Activated CD4-positive, alpha-beta T cell treated with anti-CD3 and anti-CD28 coated beads for 24 hours (primary cell): Measurements from ENCODE around the gene DOCK1.

Experiments used
- DNase-seq, 2 donors: peaks; one replicate each; pipeline ENCODE4 v3.0.0-alpha.2; 2020; ENCODE audit warnings: low read depth in 2 of 2

The DOCK1 gene

GRCh38 chr10:127218658-127219057 lies 313.4 kb downstream of the DOCK1 start:
- DNase-seq: no peak

DNA sequence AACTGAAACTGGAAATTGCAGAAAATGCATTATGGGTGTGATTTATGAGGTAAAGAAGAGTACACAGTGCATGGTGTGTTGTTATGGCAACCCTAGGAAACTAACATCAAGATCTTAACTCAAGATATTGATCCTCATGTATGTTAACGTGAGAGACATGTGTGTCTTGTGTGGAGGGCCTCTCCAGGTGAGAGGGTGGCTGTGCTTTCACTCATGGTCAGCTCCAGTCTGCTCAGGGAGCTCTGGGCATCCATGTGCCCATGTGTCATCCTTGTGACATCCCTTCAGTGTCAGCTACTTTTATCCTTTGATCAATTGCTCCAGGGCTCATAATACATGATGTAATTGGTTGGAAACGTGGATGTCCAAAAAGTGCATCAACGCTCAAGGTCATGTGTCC lies 316.1 kb downstream of the DOCK1 start:
- DNase-seq: no peak

DNA sequence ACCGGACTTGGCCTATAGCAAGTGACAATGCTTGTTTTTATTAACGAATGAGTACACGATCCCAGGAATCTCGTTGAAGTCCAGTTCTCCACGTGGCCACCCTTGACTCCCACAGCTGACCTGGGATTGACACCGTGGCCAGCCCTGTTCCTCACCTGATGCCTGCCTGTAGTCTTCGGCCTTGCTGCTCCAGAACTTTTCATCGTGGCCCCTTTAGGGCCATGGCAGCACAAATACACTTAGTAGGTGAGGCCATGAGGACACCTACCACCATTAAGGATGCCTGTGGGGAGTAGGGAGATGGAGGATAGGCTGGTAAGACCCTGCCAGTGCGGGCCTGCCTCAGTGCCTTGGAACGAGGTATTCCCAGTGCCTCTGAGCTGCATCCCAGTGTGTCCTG lies 321.8 kb downstream of the DOCK1 start:
- no peak for DNase-seq

- DNase-seq: no peak
Observed at GRCh38 chr10:127227663-127228062, 322.4 kb downstream of the DOCK1 start.

DNA sequence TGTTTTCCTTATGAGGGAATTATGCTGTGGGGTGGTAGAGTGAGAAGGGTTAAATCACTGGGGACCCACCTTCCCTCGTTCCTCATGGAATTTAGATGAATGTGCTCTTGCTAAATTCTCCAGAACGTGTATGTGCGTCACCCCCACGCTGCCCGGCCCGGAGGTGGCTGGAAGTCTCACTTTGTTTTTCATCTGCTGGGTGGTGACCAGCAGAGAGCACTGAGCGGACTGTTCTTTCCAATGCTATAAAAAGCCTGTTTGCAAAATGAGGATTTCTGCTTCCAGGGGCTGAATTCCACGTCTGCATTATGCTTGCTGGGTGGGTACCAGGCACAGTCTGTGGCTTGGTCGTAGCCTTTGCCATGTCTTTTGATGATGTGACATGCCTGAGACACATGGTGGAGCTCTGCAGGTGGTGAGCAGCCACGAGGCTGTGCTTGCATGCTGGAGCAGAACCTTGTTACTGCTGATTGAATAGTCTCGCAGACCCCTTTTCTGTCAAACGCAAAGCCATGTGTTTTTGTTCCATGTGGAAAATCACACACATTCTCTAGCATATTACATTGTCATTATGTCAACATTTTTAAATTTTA lies 323.1 kb downstream of the DOCK1 start:
- no peak for DNase-seq

DNA sequence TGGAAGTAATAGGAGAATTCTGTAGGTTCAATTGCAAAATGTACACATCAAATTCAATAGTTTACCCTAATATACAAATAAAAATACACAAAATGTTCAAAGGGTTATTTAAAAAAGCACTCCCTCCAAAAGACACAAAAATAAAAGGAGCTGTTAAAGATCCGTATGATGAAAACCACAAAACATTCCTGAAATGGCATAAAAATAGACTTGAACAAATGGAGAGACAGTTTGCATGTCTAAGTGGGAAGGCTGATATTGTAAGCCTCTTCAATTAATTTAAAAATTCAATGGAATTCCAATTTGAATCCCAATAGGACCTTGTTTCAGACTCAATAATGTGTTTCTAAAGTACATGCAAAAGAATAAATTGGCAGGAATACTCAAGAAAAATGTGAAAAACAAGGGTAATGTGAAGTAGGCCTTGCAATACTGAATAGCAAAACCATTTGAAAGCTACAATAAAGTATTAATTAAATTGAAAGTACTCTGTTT lies 329.1 kb downstream of the DOCK1 start:
- DNase-seq: no peak

- no peak for DNase-seq
Observed at GRCh38 chr10:127236266-127236665, 331.0 kb downstream of the DOCK1 start.

GRCh38 chr10:127242914-127243313 lies 337.7 kb downstream of the DOCK1 start:
- DNase-seq: no peak

GRCh38 chr10:127243490-127244272 lies 338.5 kb downstream of the DOCK1 start:
- peak in 1 of 2 donors; percentile 12 for DNase-seq

DNA sequence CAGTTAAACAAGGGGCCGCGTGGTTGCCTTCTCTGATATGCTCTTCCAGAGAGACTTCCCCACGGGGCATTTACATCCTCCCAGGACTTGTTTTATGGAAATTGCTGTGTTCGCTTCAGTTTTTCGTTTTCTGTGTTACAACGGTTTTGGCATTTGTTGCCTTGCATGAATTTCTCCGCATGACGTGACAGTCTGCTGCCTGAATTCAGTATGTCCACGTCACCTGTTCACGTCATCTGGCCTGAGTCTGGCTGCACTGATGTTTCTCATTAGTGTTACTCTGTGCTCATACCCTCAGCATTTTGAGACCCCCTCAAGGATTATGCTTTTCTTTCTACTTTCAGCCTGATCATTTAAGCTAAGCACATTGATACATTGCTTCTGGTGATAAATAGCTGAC lies 340.2 kb downstream of the DOCK1 start:
- DNase-seq: no peak

DNA sequence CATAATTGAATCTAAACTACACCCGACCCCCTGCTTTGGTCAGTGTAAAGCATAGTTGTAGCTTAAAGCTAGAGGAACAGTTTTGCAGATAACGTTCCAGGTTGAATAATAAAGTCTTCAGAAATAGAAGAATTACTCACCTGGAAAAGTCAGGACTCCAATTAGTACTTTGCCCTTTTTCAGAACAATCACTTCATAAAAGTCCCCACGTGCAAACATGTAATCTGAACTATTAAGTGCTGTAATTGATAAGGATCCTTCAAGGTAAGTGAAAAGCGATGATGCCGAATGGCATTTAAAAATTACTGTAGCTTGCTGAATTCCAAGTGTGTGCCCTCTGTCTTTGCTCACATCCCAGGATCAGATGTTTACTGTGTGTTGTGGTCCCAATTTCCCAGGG lies 344.8 kb downstream of the DOCK1 start:
- no peak for DNase-seq

GRCh38 chr10:127252818-127253217 lies 347.6 kb downstream of the DOCK1 start:
- DNase-seq: no peak

DNA sequence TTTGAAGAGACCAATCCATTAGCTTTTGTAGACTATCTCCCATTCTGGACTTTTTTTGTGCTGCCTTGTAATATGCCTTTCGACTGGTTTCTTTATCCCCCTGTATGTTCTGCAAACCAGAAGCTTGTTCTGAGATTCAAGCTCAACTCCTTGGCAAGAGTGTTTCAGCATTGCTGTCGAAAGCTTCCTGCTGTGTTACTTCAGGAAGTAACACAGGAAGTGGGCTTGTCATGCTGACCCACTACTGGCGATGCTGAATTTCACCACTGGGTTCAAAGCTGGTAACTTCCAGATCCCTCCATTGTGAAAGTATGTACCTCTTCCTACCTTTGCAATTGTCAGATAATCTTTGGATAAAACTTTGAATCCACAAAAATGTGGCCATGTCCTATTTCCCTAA lies 349.0 kb downstream of the DOCK1 start:
- DNase-seq: no peak

GRCh38 chr10:127257395-127257794 lies 352.2 kb downstream of the DOCK1 start:
- DNase-seq: no peak

DNA sequence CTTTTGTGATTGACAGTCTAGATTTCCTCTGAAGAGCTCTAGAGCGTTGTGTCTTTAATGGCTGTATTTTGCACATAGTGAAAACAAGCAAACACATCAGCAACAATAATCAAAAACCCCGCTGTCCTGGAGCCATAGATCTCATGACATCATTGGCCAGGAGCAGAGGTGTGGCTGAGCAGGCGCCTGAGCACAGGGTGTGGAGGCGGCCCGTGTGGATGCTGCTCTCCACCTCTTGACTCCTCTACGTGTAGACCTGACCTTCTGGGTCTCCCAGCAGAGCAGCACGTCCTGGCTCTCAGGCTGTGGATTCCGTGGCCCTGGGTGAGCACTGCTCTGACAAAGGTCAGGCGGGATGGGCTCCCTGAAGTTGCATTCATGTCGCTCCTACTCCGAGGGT lies 354.1 kb downstream of the DOCK1 start:
- no peak for DNase-seq

DNA sequence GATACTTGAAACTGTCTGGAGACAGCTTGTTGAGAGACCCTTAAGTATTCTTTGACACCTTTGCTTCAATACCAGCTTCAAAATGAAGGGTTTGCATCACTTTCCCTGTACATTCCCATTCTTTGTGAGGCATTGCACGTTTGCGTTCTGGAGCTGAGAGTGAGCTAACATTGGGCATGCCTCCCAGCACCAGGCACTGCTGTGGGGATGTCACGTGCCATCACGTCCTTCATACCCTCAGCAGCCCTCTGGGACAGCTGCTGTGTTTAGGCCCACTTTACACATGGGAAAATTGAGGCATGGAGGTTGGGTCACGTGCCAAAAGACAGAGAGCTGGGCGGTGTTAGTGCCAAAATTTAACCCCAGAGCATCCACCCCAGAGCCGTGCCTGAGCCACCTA lies 357.4 kb downstream of the DOCK1 start:
- DNase-seq: no peak

GRCh38 chr10:127265288-127265687 lies 360.1 kb downstream of the DOCK1 start:
- no peak for DNase-seq

DNA sequence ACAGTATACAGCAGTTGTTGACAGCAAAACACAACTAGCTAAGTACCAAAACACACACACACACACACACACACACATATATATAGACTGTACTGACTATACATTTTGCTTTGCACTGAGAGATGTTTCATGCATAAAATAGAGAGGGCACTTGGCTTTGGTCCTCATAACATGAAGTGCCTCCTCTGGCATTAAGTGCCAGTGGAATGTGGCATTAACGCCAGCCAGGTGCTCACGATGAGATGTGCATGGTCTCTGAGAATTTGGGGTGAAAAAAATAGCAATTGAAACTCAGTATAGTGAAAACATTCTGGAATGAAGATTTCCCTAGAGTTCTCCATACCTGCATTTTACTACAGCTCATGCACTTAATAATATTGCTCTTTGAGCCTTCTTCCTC lies 361.2 kb downstream of the DOCK1 start:
- DNase-seq: no peak

DNA sequence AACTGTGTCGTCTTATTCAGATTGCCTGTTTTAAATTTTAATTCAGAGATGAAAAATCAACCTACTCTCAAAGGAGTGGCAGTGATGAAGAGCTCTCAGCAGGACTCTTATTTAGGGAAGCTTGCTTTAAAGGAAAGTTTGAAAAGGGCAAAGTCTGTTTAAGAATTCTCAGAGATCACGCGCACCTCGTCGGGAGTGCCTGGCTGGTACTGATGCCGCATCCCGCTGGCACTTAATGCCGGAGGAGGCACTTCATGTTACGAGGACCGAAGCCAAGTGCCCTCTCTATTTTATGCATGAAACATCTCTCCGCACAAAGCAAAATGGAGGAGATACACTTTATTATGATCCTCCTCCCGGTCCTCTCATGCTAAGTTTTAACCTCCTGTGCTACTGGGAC lies 362.2 kb downstream of the DOCK1 start:
- no peak for DNase-seq

- no peak for DNase-seq
Observed at GRCh38 chr10:127272076-127272475, 366.8 kb downstream of the DOCK1 start.

- no peak for DNase-seq
Observed at GRCh38 chr10:127275272-127275671, 370.0 kb downstream of the DOCK1 start.

DNA sequence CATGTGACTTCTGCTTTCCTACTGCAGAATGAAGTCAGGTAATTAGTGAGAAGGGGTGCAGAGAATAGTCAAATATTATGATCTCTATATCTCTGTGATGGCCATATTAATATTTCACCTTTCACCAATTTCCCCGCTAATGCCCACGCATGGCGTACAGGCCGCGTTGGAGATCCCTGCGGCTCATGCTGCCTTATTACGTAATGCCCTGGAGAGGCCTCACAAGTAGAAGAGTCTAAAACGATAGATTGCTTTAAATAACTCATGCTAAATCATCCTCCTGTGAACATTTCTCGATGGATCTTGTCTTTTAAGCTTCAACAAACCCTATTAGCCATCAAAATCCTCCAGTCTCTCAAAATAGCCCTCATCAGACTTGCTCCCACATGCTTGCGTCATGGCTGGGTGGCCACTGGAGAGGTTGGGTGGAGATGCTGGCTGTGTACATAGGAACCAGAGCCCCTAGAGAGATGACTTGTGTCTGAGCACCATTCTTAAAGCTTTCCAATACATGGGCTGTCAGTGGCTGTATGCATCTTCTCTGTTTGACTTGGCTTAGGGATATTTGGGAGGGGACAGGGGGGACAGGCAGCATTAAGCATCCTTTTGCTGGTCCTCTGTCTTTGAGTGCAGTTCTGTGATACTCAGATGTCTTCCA lies 370.7 kb downstream of the DOCK1 start:
- no peak for DNase-seq
